ENCODE data around the gene MMP20. TPM values are rescaled to one million over a fixed set of nuclear protein-coding genes. Genes with fewer than 3 reads are reported as not detected.

MMP20 gene
- total RNA-seq, 6 experiments from 2014 or later: not detected

DNA sequence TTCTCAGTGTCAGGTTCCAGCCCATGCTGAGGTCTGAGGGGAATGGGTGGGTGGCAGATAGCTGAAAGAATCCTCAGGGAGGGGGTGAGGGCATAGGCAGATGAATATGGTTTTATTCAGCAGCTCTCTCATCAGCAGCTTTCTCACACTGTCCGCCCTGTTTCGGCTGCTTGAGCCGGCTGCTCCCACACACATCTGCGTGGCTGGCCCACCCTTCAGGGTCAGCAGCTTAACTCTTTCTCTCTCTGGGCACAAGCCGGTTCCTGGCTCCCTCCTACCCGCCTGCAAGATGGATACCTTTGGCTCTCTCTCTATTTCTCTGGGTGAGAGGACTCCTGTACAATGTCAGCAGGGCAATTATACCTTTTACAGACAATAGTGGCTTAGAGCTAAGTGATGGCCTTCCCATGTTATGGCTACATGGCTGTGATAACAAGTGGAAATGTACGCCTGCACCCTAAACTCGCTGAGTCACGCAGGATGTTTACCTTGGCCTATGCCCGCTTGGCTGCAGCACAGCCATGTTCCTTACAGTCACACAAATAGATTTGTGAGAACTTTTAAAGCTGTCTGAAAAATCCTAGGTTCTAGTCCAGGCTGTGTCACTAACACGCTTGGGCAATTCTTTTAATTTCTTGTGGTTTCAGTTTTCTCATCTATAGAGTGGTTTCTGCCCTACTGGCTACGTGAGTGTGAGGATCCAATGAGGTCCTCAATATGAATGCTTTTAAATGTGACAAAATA, 4.1 kb downstream of the MMP20 start:
- Histone ChIP-seq H3K4me3 (no peak overlapping the region), H3K27me3 (no peaks in the 10 kb centered on the region), H3K27ac (no peak overlapping the region), H3K36me3 (no peaks in the 10 kb centered on the region), H3K9me3 (no peaks in the 10 kb centered on the region), H3K4me1 (no peaks in the 10 kb centered on the region)
- no peak for DNase-seq
- no peak for ATAC-seq
- 74% methylated on average over 4 of the region's 12 CpGs for WGBS (ENCODE audit: insufficient coverage, low coverage, low lambda C conversion rate, missing lambda C conversion rate)
- intact Hi-C loops (cut with DNase I): no loop called here
- TF ChIP-seq CTCF (IDR thresholded peaks at IDR 0.05): no peak
- TF ChIP-seq POLR2A (IDR thresholded peaks at IDR 0.05): no peak

- Histone ChIP-seq H3K27ac (no peak overlapping the region), H3K27me3 (no peaks in the 10 kb centered on the region), H3K4me3 (no peak overlapping the region), H3K36me3 (no peaks in the 10 kb centered on the region), H3K4me1 (no peaks in the 10 kb centered on the region), H3K9me3 (no peaks in the 10 kb centered on the region)
- no peak for TF ChIP-seq POLR2A (IDR thresholded peaks at IDR 0.05)
- TF ChIP-seq CTCF (IDR thresholded peaks at IDR 0.05): no peak
- no peak for ATAC-seq
- no peak for DNase-seq
- intact Hi-C loops (cut with DNase I): no loop called here
Observed at GRCh38 chr11:102620179-102620578, 5.0 kb downstream of the MMP20 start.

DNA sequence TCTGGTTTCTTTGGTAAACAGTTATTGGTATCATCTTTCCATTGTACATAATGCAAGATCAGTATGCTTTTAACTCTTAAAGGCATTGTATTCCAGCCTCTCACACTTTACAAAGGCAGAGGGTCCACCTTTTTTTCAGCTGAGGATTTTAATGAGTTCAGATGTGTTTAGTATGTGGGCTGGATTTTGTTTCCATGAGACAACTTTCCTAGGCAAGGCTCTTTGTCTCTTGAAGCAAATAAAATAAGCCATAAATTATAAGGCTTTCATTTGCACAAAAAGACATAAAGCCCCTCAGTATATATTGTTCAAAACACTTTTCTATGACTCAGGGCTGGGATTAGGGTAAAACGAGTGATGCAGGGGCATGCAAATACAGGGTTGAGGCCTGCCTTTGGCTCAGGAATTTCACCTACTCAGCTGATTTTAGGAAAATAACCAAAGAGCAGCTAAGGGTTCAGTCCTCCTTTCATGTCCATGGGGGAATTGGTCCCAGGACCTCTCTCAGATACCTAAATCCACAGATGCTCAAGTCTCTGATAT, 7.6 kb downstream of the MMP20 start:
- ATAC-seq (no peak), DNase-seq (no peak)
- Histone ChIP-seq H3K9me3 (no peaks in the 10 kb centered on the region), H3K36me3 (no peaks in the 10 kb centered on the region), H3K4me1 (no peaks in the 10 kb centered on the region), H3K27me3 (no peaks in the 10 kb centered on the region), H3K4me3 (no peak overlapping the region), H3K27ac (no peak overlapping the region)
- TF ChIP-seq POLR2A (IDR thresholded peaks at IDR 0.05) (no peak), CTCF (IDR thresholded peaks at IDR 0.05) (no peak)
- intact Hi-C loops (cut with DNase I): no loop called here
- 88% methylated on average over 1 of the region's 1 CpG for WGBS (ENCODE audit: insufficient coverage, low coverage, low lambda C conversion rate, missing lambda C conversion rate)

DNA sequence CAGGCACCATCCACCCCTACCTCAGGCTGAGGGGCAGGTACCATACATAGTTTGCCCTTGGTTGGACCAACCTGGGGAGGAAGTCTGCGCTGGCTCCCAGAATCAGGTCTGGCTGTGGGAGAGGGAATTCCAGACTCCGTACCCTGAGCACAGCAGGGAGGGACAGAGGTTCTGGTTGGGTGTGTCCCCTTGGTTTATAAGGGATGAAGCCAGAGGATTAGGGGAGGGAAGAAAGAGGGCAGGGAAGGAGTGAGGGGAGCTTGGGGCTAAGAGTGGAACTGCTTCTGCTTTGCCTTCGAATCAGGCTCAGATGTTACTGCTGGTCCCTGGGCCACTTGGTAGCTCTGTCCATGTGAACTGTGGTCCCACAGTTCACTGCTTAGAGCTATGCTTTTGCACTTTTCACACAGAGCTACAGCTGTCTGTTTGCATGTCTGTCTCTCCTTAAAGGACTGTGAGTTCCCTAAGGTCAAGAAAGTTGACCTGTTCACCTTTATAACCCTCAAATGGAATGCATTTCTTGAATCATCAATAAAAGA, 9.2 kb downstream of the MMP20 start:
- Histone ChIP-seq H3K27me3 (no peaks in the 10 kb centered on the region), H3K4me1 (no peaks in the 10 kb centered on the region), H3K9me3 (no peaks in the 10 kb centered on the region), H3K4me3 (no peak overlapping the region), H3K36me3 (no peaks in the 10 kb centered on the region), H3K27ac (no peak overlapping the region)
- TF ChIP-seq POLR2A (IDR thresholded peaks at IDR 0.05): no peak
- TF ChIP-seq CTCF (IDR thresholded peaks at IDR 0.05): no peak
- WGBS (ENCODE audit: insufficient coverage, low coverage, low lambda C conversion rate, missing lambda C conversion rate): 100% methylated on average over 2 of the region's 3 CpGs
- intact Hi-C loops (cut with DNase I): no loop called here
- no peak for DNase-seq
- ATAC-seq: peak in 1 of 4 donors; percentile 44
